Esophagus muscularis mucosa (tissue), 4 donors: Measurements from ENCODE around the gene ENOX1.

Source experiments
- EP300 ChIP-seq: sonication (generic); formaldehyde crosslinking; IDR thresholded peaks from one replicate; pipeline ENCODE4 v1.6.1; 2017; ENCODE audit warnings: antibody characterized with exemption
- POLR2AphosphoS5 ChIP-seq, 2 donors: sonication (generic); formaldehyde crosslinking; IDR thresholded peaks; one replicate each; pipeline ENCODE4 v1.6.1; 2017; ENCODE audit warnings: antibody characterized with exemption in 2 of 2
- TF ChIP-seq, protein P1 (sequence below), 3 experiments: fragments of 200-600 bp in 2 of 3; fragments of 450-650 bp in 1 of 3; sonication (generic) in 2 of 3; IDR thresholded peaks; one replicate each; pipeline ENCODE4 v1.5.1; 2017 to 2019; ENCODE audit warnings: antibody characterized with exemption in 3 of 3, mild to moderate bottlenecking in 2 of 3, moderate library complexity in 1 of 3

- TF ChIP-seq, protein P1, sequence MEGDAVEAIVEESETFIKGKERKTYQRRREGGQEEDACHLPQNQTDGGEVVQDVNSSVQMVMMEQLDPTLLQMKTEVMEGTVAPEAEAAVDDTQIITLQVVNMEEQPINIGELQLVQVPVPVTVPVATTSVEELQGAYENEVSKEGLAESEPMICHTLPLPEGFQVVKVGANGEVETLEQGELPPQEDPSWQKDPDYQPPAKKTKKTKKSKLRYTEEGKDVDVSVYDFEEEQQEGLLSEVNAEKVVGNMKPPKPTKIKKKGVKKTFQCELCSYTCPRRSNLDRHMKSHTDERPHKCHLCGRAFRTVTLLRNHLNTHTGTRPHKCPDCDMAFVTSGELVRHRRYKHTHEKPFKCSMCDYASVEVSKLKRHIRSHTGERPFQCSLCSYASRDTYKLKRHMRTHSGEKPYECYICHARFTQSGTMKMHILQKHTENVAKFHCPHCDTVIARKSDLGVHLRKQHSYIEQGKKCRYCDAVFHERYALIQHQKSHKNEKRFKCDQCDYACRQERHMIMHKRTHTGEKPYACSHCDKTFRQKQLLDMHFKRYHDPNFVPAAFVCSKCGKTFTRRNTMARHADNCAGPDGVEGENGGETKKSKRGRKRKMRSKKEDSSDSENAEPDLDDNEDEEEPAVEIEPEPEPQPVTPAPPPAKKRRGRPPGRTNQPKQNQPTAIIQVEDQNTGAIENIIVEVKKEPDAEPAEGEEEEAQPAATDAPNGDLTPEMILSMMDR (IDR thresholded peaks at IDR 0.05) = no peak
- TF ChIP-seq POLR2AphosphoS5 (IDR thresholded peaks at IDR 0.05) (no peak), EP300 (no peak)
These were observed 20.0 kb downstream of the ENOX1 start for GRCh38 chr13:43766725-43767124.
